Measurements from ENCODE around the gene IL24. TPM values are rescaled to one million over a fixed set of nuclear protein-coding genes. Genes with fewer than 3 reads are reported as not detected.

The IL24 gene
- total RNA-seq, 6 donors from 2014 or later: 0.24 TPM; not detected in 5

DNA sequence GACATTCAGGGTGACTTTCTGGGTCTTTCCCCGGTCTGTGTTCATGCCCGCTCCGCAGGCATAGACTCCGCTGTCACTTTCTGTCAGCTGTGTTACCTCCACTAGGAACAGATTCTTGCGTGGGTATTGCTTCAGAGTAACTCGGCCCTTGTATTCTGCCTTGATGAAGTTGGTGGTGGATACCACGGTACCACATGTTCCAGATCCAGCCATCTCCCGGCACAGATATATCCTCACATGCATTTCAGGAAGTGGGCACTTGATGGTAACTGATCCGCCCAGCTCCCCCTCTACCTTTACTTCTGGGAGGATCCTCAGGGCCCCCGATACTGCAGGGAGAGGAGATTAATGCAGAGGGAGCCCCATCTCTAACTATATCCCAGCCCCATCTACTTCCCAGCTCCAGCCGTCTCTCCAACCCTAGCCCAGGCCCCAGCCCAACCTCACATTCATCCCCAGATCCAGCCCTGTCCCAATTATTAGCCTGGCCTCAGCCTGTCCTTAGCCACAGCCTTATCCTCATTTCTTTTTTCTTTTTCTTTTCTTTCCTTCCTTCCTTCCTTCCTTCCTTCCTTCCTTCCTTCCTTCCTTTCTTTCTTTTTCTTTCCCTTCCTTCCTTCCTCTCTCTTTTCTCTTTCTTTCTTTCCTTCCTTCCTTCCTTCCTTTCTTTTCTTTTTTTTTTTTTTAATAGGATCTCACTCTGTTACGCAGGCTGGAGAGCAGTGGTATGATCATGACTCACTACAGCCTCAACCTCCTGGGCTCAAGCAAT lies 16.7 kb downstream of the IL24 start:
- DNase-seq: no peak

DNA sequence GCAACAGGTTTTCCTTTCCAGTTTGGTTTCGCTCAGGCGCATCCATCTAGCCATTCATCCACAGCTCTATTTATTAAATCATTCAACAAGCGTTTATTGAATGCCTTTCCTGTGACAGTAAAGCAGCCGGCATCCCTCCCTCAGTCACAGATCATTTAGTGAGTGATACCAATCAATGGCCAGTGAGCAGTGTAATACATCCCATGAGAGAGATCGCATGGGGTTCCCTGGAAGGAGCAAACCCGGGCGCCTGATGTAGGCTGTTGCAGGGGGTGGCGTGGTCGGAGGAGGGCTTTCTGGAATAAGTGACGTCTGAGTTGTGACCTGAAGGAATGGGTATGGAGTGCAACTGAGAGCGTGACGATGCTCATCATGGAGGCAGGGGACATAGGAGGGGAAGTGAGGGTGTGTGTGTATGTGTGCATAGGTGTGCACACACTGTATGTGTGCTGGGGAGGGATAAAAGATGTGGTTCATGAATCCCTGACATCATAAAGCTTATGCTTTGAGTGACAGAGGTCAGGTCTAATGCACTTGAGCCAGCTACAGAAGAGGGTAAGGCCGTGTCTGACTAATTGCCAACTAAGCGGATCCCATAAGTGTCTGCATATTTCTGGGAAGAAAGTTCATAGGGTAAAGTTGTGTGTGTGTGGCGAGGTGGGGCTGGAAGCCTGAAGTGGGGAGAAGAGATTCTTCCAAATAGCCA lies 17.9 kb downstream of the IL24 start:
- 79% methylated on average over 15 of the region's 15 CpGs for WGBS, 2 donors
- no peak for ATAC-seq (ENCODE audit: low FRiP score in 2 of 2)
- peaks cover 1 to 5% (median 5%) of the 10 kb centered on the region in 4 donors for H3K4me1 ChIP-seq
- DNase-seq: no peak
- TF ChIP-seq POLR2A (IDR thresholded peaks at IDR 0.05): no peak
- TF ChIP-seq POLR2AphosphoS5 (IDR thresholded peaks at IDR 0.05): no peak
- no peak for TF ChIP-seq EP300 (IDR thresholded peaks at IDR 0.05)
- H3K27ac ChIP-seq: no peak overlapping the region
- no peaks in the 10 kb centered on the region for H3K27me3 ChIP-seq
- H3K9me3 ChIP-seq: no peaks in the 10 kb centered on the region
- H3K4me3 ChIP-seq: no peak overlapping the region
- H3K36me3 ChIP-seq: no peaks in the 10 kb centered on the region

More for the DNA sequence above, 16.7 kb downstream of the IL24 start:
- Histone ChIP-seq H3K9me3 (no peaks in the 10 kb centered on the region), H3K36me3 (no peaks in the 10 kb centered on the region), H3K4me3 (no peak overlapping the region), H3K27me3 (peaks cover 0 to 8% (median 0%) of the 10 kb centered on the region in 4 donors), H3K4me1 (peaks cover 13 to 17% (median 16%) of the 10 kb centered on the region in 4 donors), H3K27ac (no peak overlapping the region)
- ATAC-seq (ENCODE audit: low FRiP score in 2 of 2): no peak
- TF ChIP-seq, protein P1, sequence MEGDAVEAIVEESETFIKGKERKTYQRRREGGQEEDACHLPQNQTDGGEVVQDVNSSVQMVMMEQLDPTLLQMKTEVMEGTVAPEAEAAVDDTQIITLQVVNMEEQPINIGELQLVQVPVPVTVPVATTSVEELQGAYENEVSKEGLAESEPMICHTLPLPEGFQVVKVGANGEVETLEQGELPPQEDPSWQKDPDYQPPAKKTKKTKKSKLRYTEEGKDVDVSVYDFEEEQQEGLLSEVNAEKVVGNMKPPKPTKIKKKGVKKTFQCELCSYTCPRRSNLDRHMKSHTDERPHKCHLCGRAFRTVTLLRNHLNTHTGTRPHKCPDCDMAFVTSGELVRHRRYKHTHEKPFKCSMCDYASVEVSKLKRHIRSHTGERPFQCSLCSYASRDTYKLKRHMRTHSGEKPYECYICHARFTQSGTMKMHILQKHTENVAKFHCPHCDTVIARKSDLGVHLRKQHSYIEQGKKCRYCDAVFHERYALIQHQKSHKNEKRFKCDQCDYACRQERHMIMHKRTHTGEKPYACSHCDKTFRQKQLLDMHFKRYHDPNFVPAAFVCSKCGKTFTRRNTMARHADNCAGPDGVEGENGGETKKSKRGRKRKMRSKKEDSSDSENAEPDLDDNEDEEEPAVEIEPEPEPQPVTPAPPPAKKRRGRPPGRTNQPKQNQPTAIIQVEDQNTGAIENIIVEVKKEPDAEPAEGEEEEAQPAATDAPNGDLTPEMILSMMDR (IDR thresholded peaks at IDR 0.05): no peak
- TF ChIP-seq POLR2A (IDR thresholded peaks at IDR 0.05) (no peak), EP300 (IDR thresholded peaks at IDR 0.05) (no peak), POLR2AphosphoS5 (IDR thresholded peaks at IDR 0.05) (no peak)
- WGBS, 2 donors: 77 to 81% methylated on average over 12 of the region's 12 CpGs

DNA sequence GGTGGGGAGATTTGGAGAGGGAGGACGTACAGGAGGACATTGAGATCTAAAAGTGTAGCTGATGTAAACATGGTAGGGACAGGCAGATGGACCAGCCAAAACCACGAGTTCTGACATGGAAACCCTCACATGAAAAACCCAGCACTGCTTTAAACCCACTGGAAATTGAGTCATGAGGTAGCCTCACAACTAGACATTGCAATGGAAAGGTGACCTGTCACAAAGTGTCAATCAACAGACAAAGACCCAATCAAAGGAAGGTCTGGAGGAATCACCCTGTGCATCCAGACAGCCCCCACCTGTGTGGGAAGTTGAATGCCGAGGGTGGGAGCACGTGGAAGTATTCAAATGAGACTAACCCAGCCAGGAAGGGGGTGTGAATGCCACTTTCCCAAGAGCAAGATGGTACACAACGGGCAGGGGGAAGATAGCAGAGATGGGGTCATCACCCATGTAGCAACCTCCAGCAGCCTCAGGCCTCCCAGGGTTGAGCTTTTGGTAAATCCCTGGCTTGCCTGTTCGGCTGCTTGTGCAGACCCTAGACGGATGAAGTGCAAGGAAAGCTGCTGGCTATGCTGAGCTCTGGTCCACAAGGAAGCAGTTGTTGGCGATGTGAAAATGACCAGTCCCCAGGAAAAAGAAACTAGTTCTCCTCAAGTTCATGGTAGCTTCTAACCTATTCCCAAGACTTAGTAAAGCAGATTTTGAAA lies 18.9 kb downstream of the IL24 start:
- H3K27ac ChIP-seq: no peak overlapping the region
- ATAC-seq (ENCODE audit: low FRiP score in 2 of 2): no peak
- WGBS, 2 donors: 77 to 81% methylated on average over 8 of the region's 8 CpGs
- no peak for DNase-seq
- H3K4me1 ChIP-seq: peaks cover 0 to 4% (median under 1%) of the 10 kb centered on the region in 4 donors
- TF ChIP-seq, protein P1 (IDR thresholded peaks at IDR 0.05): no peak
- TF ChIP-seq POLR2AphosphoS5 (IDR thresholded peaks at IDR 0.05): no peak
- no peak for TF ChIP-seq POLR2A (IDR thresholded peaks at IDR 0.05)
- no peak for TF ChIP-seq EP300 (IDR thresholded peaks at IDR 0.05)
- H3K9me3 ChIP-seq: no peaks in the 10 kb centered on the region
- no peaks in the 10 kb centered on the region for H3K36me3 ChIP-seq
- no peak overlapping the region for H3K4me3 ChIP-seq
- H3K27me3 ChIP-seq: no peaks in the 10 kb centered on the region

DNA sequence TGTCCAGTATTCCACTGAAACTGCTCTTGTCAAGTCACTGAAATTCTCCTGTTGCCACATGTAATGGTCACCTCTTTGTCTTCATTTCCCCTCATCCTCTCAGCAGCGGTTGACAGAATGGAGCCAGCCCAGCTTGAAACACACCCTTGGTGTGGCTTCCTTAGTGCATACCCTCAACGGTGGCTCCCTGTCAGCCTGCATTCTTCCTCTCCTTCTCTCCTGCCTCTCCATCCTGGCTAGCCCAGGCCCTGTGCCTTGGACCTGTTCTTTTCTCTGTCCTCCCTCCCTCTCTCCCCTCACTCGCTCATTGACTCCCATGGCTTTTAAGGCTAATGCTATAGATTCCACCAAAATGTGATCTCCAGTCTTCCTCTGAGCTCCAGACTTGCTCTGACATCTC lies 20.8 kb downstream of the IL24 start:
- 64 to 68% methylated on average over 3 of the region's 3 CpGs for whole genome bisulfite sequencing, 2 donors

More for the DNA sequence above, 20.8 kb downstream of the IL24 start:
- DNase-seq: no peak
- H3K27ac ChIP-seq: no peak overlapping the region
- H3K4me1 ChIP-seq: peaks cover 5 to 21% (median 18%) of the 10 kb centered on the region in 4 donors
- TF ChIP-seq POLR2AphosphoS5 (IDR thresholded peaks at IDR 0.05): no peak
- TF ChIP-seq, protein P1 (IDR thresholded peaks at IDR 0.05): no peak
- no peak for TF ChIP-seq EP300 (IDR thresholded peaks at IDR 0.05)
- no peak for TF ChIP-seq POLR2A (IDR thresholded peaks at IDR 0.05)
- ATAC-seq (ENCODE audit: low FRiP score in 2 of 2): no peak
- no peaks in the 10 kb centered on the region for H3K36me3 ChIP-seq
- H3K27me3 ChIP-seq: no peaks in the 10 kb centered on the region
- H3K9me3 ChIP-seq: no peaks in the 10 kb centered on the region
- no peak overlapping the region for H3K4me3 ChIP-seq

Data from upper lobe of left lung (tissue), 6 donors.